ENCODE measurements around the gene SLC38A4.

SLC38A4 gene

GRCh38 chr12:46831335-46832129, 5.7 kb upstream of the SLC38A4 start:
- H3K9me3 ChIP-seq (ENCODE audit: insufficient read depth, low read depth, low read length): no peaks in the 10 kb centered on the region
- no peaks in the 10 kb centered on the region for H3K36me3 ChIP-seq (ENCODE audit: insufficient read depth, low read length)
- H3K9ac ChIP-seq (ENCODE audit: low read depth, low read length, poor library complexity, severe bottlenecking): no peak overlapping the region
- no peaks in the 10 kb centered on the region for H3K4me1 ChIP-seq (ENCODE audit: insufficient read depth, low read length, poor library complexity, severe bottlenecking)
- no peak overlapping the region for H2AFZ ChIP-seq (ENCODE audit: low read length)
- no peak overlapping the region for H3K4me3 ChIP-seq (ENCODE audit: low read length, poor library complexity, severe bottlenecking)
- H3K79me2 ChIP-seq (ENCODE audit: insufficient read depth, low read length): no peaks in the 10 kb centered on the region
- TF ChIP-seq CTCF (conservative IDR thresholded peaks at IDR 0.05; ENCODE audit: low read length) (no peak), EZH2phosphoT487 (IDR thresholded peaks at IDR 0.05; ENCODE audit: borderline replicate concordance) (no peak)
- no peaks in the 10 kb centered on the region for H3F3A ChIP-seq (ENCODE audit: low read depth)
- no peak overlapping the region for H3K4me2 ChIP-seq (ENCODE audit: low read depth, low read length, poor library complexity, severe bottlenecking)
- H3K9me2 ChIP-seq (replicated peaks; ENCODE audit: low read depth, low read length): no peaks in the 10 kb centered on the region
- H3K27me3 ChIP-seq (ENCODE audit: insufficient read depth, low read length, poor library complexity, severe bottlenecking): no peaks in the 10 kb centered on the region
- no peaks in the 10 kb centered on the region for H4K20me1 ChIP-seq (ENCODE audit: insufficient read depth, low read length, poor library complexity, severe bottlenecking)

GRCh38 chr12:46830731-46831334, 5.0 kb upstream of the SLC38A4 start:
- no peaks in the 10 kb centered on the region for H3K36me3 ChIP-seq (ENCODE audit: insufficient read depth, low read length)
- H3K9me2 ChIP-seq (replicated peaks; ENCODE audit: low read depth, low read length): no peaks in the 10 kb centered on the region
- TF ChIP-seq CTCF (conservative IDR thresholded peaks at IDR 0.05; ENCODE audit: low read length) (no peak), EZH2phosphoT487 (IDR thresholded peaks at IDR 0.05; ENCODE audit: borderline replicate concordance) (no peak)
- no peak overlapping the region for H2AFZ ChIP-seq (ENCODE audit: low read length)
- H3K9ac ChIP-seq (ENCODE audit: low read depth, low read length, poor library complexity, severe bottlenecking): no peak overlapping the region
- no peaks in the 10 kb centered on the region for H3F3A ChIP-seq (ENCODE audit: low read depth)
- H3K9me3 ChIP-seq (ENCODE audit: insufficient read depth, low read depth, low read length): no peaks in the 10 kb centered on the region
- no peak overlapping the region for H3K4me3 ChIP-seq (ENCODE audit: low read length, poor library complexity, severe bottlenecking)
- no peak overlapping the region for H3K4me2 ChIP-seq (ENCODE audit: low read depth, low read length, poor library complexity, severe bottlenecking)
- H4K20me1 ChIP-seq (ENCODE audit: insufficient read depth, low read length, poor library complexity, severe bottlenecking): no peaks in the 10 kb centered on the region
- no peaks in the 10 kb centered on the region for H3K27me3 ChIP-seq (ENCODE audit: insufficient read depth, low read length, poor library complexity, severe bottlenecking)
- H3K79me2 ChIP-seq (ENCODE audit: insufficient read depth, low read length): no peaks in the 10 kb centered on the region
- no peaks in the 10 kb centered on the region for H3K4me1 ChIP-seq (ENCODE audit: insufficient read depth, low read length, poor library complexity, severe bottlenecking)

GRCh38 chr12:46824709-46825108, 1.1 kb downstream of the SLC38A4 start:
- no peaks in the 10 kb centered on the region for H3K4me1 ChIP-seq (ENCODE audit: insufficient read depth, low read length, poor library complexity, severe bottlenecking)
- no peaks in the 10 kb centered on the region for H3K36me3 ChIP-seq (ENCODE audit: insufficient read depth, low read length)
- no peaks in the 10 kb centered on the region for H4K20me1 ChIP-seq (ENCODE audit: insufficient read depth, low read length, poor library complexity, severe bottlenecking)
- H2AFZ ChIP-seq (ENCODE audit: low read length): no peak overlapping the region
- no peaks in the 10 kb centered on the region for H3K9me3 ChIP-seq (ENCODE audit: insufficient read depth, low read depth, low read length)
- TF ChIP-seq CTCF (conservative IDR thresholded peaks at IDR 0.05; ENCODE audit: low read length) (no peak), EZH2phosphoT487 (IDR thresholded peaks at IDR 0.05; ENCODE audit: borderline replicate concordance) (no peak)
- H3F3A ChIP-seq (ENCODE audit: low read depth): no peaks in the 10 kb centered on the region
- no peaks in the 10 kb centered on the region for H3K27me3 ChIP-seq (ENCODE audit: insufficient read depth, low read length, poor library complexity, severe bottlenecking)
- H3K4me2 ChIP-seq (ENCODE audit: low read depth, low read length, poor library complexity, severe bottlenecking): no peak overlapping the region
- no peaks in the 10 kb centered on the region for H3K79me2 ChIP-seq (ENCODE audit: insufficient read depth, low read length)
- H3K4me3 ChIP-seq (ENCODE audit: low read length, poor library complexity, severe bottlenecking): no peak overlapping the region
- H3K9me2 ChIP-seq (replicated peaks; ENCODE audit: low read depth, low read length): no peaks in the 10 kb centered on the region
- no peak overlapping the region for H3K9ac ChIP-seq (ENCODE audit: low read depth, low read length, poor library complexity, severe bottlenecking)
